CD4-positive, alpha-beta T cell treated with Interleukin-15 for 4 hours (primary cell): ENCODE results near the gene BIRC2.

Experiments
- DNase-seq: peaks from one replicate; pipeline ENCODE4 v3.0.0-alpha.2; 2020; ENCODE audit warnings: low spot score

Gene BIRC2

GRCh38 chr11:102375720-102376399 lies 28.8 kb downstream of the BIRC2 start:
- no peak for DNase-seq

GRCh38 chr11:102377891-102378290 lies 30.9 kb downstream of the BIRC2 start:
- no peak for DNase-seq

GRCh38 chr11:102378818-102379217 lies 31.8 kb downstream of the BIRC2 start:
- DNase-seq: no peak

DNA sequence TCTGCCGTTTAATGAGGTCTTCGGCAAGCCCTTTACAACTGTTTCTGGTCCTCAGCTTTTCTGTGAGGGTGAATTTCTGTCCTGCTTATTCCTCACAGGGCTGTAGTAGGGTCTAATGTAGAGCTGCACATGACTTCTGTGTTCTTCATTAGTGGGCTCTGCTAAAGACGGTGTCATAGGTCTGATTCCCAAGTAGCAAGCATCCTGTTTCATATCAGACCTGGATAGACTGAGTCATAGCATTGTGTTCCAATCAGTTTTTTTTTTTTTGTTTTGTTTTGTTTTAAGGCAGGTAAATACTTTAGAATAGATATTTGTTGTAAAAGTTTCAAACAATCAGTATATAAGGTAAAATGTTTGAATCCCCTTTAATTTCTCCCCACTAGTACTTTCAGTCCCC lies 35.4 kb downstream of the BIRC2 start:
- DNase-seq: no peak

GRCh38 chr11:102383839-102384238 lies 36.8 kb downstream of the BIRC2 start:
- no peak for DNase-seq

DNA sequence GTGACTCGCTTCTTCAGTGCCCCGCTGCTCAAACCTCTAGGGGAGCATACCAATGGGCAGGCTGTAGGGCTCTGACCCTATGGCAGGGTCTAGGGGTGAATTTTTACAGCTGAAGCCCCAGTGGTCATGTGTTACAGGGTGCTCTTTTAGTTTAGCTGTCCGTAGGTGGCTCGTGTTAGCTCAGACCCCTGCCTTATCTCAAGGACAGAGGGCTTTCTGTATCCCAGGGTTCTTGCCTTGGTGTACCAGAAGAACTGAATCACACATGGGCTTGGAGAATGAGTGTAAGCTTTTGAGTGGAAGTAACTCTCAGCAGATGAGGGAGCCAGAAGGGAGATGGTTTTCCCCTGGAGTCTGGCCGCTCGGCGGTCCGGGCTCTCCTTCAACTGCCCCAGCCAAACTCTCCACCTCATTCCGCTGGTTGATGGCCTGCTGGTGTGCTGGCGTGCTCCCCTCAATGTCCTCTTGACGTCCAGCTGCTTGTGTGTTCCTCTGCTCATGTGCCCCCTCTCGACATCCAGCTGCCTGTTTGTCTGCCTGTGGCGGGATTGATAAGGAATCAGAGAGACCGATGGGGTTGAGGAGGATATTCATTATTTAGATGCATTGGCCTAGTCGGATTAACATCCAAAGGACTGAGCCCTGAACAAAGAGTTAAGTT lies 37.5 kb downstream of the BIRC2 start:
- DNase-seq: no peak

DNA sequence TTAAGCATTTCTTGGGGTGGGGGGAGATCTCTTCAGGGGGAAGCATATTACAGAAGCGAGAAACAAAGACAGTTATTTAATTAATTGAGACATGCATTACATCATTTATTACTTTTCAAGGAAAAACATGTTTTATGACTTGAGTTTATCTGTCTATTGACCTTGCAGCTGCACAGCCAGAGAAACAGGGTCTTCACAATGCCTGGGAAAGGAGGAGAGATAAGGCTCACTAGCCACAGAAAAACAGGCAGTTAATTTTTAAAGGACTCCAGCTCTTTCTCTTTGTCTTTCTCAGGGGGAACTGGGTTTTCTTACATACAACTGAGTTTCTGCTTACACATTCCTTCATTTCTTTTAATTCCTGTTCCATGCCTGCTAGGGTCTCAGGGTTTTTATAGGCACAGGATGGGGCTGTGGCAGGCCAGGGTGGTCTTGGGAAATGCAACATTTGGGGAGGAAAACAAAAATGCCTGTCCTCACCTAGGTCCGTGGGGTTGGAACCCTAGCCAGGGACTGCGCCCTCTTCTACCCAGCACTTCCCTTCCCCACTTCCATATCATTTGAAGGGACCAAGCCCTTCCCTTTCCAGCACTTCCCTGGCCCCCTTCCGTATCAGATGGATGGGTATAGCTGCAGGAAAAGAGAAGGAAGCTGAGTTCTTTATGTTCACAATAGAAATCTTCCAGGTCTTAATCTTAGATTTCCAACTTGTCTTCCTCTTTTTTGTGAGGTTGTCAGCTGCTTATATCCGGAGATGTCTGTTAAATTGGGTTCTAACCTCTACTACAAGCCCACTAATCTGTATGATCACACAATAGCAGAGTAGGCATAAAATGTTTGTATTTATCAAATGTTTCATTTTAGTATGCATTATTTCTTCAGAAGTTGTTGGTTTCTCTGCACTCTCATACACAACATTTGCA lies 38.3 kb downstream of the BIRC2 start:
- DNase-seq: no peak

DNA sequence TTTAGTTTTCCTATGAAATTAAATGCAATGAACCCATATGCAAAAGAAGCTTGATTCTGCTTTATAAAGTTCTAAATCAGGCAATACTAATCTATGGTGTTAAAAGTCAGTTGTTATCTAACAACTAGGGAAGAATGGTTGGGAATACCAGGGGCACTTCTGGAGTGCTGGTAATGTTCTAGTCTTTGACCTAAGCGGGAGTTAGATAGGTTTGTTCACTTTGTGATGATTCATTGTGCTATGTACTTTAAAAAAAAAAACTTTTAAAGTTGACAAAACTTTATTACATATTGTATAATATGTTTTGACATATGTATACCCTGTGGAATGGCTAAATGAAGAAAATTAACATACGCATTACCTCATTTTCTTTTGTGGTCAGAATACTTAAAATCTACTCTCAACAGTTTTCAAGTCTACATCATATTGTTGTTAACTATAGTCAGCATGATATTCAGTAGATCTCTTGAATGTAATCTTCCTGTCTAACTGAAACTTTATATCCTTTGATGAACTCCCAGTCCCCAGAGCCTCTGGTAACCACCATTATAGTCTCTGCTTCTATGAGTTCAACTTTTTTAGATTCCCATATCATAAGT lies 39.2 kb downstream of the BIRC2 start:
- DNase-seq: no peak

DNA sequence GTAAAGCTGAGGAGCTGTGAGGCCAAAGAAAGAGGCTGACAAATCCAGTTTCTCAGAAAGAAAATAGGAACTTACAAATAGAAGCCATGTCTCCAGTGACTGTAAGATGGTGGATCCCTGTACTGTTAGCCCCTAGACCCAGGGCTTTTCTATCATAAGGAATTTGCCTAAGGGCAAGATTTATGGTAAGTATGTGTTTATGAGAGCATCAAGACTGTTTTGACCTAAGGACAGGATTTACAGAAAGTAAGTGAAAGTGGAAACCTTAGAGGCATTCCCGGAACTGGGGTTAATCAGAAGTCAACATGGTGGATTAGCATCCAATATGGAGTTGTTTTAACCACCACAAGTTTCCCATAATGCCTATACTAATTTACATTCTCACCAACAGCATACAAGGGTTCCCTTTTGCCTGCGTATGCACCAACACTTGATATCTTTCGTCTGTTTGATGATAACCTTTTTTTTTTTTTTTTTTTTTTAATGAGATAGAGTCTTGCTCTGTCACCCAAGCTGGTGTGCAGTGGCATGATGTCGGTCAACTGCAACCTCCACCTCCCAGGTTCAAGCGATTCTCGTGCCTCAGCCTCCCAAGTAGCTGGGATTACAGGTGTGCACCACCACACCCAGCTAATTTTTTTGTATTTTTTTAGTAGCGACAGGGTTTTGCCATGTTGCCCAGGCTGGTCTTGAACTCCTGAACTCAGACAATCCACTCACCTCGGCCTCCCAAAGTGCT lies 40.2 kb downstream of the BIRC2 start:
- no peak for DNase-seq

DNA sequence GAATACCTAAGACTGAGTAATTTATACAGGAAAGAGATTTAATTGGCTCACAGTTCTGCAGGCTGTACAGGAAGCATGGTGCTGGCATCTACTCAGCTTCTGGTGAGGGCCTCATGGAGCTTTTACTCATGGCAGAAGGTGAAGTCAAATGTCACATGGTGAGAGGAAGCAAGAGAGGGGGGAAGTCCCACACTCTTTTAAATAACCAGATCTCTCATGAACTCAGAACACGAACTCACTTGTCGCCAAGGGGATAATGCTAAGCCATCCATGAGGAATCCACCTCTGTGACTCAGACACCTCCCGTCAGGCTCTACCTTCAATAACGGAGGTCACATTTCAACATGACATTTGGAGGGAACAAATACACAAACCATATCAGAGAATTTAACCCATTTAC lies 42.2 kb downstream of the BIRC2 start:
- DNase-seq: no peak

DNA sequence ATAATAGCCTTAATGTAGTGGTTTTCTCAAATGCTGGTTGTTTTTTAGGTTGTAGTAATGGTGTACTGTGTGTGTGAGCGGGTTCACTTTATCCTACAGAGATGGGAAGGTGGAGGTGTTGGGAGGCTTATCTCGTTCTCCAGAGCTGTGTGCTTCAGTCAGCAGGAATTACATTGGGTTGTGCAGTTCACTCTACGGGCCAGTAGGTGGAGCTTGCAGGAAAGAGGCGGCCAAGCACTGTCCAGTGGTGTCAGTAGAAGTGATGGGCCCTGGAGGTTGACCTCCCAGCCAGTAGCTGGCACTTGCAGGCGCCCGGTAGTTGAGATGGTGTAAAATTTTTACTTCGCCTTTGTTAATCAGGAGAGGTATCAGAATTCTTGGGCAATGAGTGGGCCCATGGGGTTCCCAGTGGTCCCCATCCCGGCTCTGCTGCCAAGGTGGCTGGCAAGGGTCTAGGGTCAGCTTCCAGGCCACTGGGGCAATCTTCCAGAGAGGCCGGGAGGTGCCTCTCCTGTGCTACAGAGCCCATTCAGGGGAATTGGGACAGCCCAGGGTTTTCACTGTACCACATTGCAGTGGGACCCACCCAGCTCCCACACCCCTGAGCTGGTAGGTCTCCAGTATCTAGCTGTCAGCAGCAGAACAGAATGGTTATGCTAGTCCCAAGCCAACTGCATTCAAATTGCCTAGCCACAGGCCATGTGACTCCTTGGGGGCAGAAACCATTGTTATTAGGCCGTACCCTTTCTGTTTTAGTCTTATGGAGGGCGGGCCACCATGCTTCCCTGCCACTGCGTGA lies 43.9 kb downstream of the BIRC2 start:
- DNase-seq: peak; percentile 68

DNA sequence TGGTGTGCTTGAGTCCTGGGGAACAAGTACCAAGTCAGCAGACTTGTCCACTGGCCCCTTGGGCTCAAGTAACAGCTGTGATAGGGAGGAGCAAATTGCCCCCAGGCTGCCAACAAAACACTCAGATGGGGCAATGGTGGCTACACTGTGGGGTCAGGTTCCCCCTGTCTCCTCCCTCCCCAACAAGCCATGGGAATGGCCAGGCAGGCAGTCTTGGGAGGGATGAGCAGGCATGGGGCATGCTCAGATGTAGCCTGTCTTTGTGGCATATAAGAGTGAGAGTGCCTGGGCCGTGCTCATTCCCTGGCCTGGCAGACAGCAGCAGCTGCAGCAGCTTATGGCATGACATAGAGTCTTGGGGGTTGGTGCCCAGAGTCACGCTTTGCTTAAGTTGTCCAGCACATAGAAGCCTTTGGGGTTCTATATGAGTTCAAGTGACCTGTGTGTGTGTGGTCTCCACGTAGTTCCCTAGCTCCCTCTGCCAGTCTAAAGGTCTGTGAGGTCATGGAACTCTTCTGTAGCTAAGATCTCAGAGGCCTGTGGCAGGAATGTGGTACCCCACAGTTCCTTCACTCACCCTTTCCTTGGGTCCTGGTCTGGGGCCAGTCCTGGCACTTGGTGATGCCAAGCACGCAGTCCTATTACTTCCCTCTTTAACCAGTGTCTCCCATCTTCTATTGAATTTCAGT lies 44.7 kb downstream of the BIRC2 start:
- DNase-seq: no peak

DNA sequence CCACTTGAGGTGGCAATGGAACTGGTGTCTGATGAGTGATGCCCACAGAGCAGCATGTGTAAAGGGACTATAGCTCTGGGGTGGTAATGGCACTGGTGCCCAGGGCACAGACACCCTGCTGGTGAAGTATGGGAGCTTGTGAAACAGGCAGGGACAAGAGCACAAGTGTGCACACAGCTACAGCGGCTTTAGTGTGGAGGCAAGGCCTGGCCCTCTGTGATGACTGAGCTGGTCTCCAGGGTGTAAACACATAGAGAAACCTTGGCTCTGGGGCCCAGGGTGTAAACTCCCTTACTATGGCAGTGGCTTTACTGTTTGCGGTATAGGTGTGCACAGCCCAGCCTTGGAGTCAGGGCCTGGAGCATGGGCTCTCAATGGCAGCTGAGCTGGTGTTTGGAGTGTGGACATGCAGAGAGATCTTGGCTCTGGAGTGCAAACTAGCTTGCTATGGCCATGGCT lies 46.3 kb downstream of the BIRC2 start:
- no peak for DNase-seq

DNA sequence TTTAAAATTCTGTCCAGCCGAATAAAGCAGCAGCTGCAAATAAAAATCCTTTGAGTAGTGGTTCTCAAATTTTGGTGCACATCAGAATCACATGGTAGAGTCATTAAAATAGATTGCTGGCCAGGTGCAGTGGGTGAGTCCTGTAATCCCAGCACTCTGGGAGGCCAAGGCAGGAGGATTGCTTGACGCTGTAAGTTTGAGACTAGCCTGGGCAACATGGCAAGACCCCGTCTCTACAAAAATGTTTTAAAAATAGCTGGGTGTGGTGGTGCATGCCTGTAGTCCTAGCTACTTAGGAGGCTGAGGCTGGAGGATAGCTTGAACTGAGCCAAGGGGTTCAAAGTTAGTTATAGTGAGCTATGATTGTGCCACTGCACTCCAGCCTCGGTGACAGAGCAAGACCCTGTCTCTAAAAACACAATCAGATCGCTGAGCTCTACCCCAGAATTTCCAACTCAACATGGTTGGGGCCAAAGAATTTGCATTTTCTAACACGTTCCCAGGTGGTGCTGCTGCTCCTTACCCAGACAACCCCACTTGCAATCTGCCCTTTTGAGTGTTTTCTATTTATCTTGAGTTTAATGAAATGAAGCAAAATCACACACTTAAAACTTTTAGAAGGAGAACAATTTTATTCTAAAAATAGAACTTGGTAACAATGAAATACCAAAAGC lies 48.8 kb downstream of the BIRC2 start:
- DNase-seq: no peak

GRCh38 chr11:102396708-102397563 lies 49.9 kb downstream of the BIRC2 start:
- DNase-seq: no peak

DNA sequence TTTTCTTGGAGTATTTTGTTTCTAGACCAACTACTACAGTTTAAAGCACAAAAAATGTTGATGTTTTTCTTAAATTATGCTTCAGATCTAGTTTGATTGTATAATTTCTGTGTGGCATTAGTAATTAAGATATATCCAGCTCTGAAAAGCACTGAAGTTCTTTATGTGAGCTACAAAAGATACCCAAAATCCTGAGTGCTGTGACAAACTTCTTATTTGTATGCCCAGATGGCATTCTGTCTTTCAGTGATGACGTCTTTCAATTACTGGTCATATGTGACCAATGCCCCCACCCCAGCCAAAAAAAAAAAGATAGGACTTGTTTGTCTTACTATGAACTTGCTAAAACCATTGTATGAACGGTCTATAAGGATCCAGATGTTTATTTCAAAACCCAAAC lies 51.3 kb downstream of the BIRC2 start:
- no peak for DNase-seq

- no peak for DNase-seq
Observed at GRCh38 chr11:102399189-102399588, 52.2 kb downstream of the BIRC2 start.

DNA sequence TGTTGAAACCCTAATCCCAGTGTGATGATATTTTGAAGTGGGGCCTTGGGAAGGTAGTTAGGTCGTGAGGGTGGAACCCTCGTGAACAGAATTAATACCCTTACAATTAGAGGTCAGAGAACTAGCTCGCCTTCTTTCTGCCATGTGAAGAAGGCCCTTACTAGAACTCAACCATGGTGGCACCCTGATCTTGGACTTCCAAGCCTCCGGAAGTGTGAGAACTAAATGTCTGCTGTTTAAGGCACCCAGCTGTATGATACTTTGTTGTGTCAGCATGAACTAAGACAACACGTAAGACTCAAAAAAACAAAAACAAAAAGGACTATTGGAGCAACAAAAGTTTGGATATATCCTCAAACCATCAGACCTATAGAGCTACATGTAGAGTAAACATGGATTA lies 53.6 kb downstream of the BIRC2 start:
- no peak for DNase-seq

GRCh38 chr11:102401905-102402304 lies 54.9 kb downstream of the BIRC2 start:
- DNase-seq: no peak
